Epithelial cell of esophagus (primary cell): ENCODE results near the gene DCAF6.
A peak's percentile ranks its signal among the peaks of the same experiment; 100 is the strongest.
"Not testable (repeated sequence)": the region's sequence is repeated elsewhere in the genome, so short reads cannot be mapped to it uniquely, and the experiment has no call there.

Source experiments
- DNase-seq: peaks from one replicate; pipeline ENCODE4 v3.0.0; 2010; ENCODE audit warnings: low read depth
- H3K4me3 ChIP-seq: 2 replicates; pipeline ENCODE4 v1.5.1; 2011; ENCODE audit warnings: mild to moderate bottlenecking, low read length, control low read depth
- CTCF ChIP-seq: IDR thresholded peaks from 2 replicates; pipeline ENCODE4 v1.5.1; 2011; ENCODE audit warnings: low read depth, mild to moderate bottlenecking, low read length, control low read depth, inconsistent platforms; ENCODE audit not compliant: insufficient read depth; ENCODE audit errors: missing control alignments

DCAF6 gene

GRCh38 chr1:167936068-167936929, at the start of gene DCAF6:
TSS of gene DCAF6 (plus strand) at chr1:167936683. CDS start at chr1:167936912, 229 bp downstream.
- TF ChIP-seq CTCF, result no peak
- H3K4me3 ChIP-seq, result peak within 1 kb of the TSS; percentile 80
- peak; percentile 99 for DNase-seq

- H3K4me3 ChIP-seq, DNase-seq: not testable (repeated sequence)
These were observed 49.3 kb upstream of the DCAF6 start for GRCh38 chr1:167887187-167887586.

- no peak for TF ChIP-seq CTCF
- DNase-seq, result no peak
- H3K4me3 ChIP-seq, result no peak overlapping the region
These were observed 46.1 kb upstream of the DCAF6 start for GRCh38 chr1:167890400-167890799.

GRCh38 chr1:167893798-167894197, 42.7 kb upstream of the DCAF6 start:
- DNase-seq, result no peak

GRCh38 chr1:167898578-167899222, 37.8 kb upstream of the DCAF6 start:
- no peak for TF ChIP-seq CTCF
- no peak for DNase-seq
- no peak overlapping the region for H3K4me3 ChIP-seq

More at GRCh38 chr1:167893798-167894197, 42.7 kb upstream of the DCAF6 start:
- no peak overlapping the region for H3K4me3 ChIP-seq
- no peak for TF ChIP-seq CTCF

- no peak for DNase-seq
- TF ChIP-seq CTCF, result no peak
These were observed 37.2 kb upstream of the DCAF6 start for GRCh38 chr1:167899253-167899681.

GRCh38 chr1:167900907-167901306, 35.6 kb upstream of the DCAF6 start:
- no peak for TF ChIP-seq CTCF
- no peak for DNase-seq
- no peak overlapping the region for H3K4me3 ChIP-seq

More at GRCh38 chr1:167899253-167899681, 37.2 kb upstream of the DCAF6 start:
- H3K4me3 ChIP-seq, result no peak overlapping the region
